ENCODE results near the gene TTC36.

GRCh38 chr11:118535261-118535660 is 8.0 kb downstream of the TTC36 start:
- TF ChIP-seq CTCF (IDR thresholded peaks at IDR 0.05 in 4 of 5, conservative IDR thresholded peaks at IDR 0.05 in 1 of 5) (no peak), POLR2A (IDR thresholded peaks at IDR 0.05) (no peak)

Measured in gastrocnemius medialis (tissue), 4 donors.